SU-DHL-6 (cell line): ENCODE results near the gene RAP1B.

Experiments used
- H2AFZ ChIP-seq: fragments of 200-600 bp; sonication (generic); 2 replicates; pipeline ENCODE4 v1.6.1; 2014; ENCODE audit warnings: low read depth, mild to moderate bottlenecking, moderate library complexity, mixed read lengths, antibody characterized with exemption, low read length; ENCODE audit not compliant: severe bottlenecking
- H3F3A ChIP-seq: fragments of 200-600 bp; shearing (Covaris generic); 2 replicates; pipeline ENCODE4 v1.6.0; 2016; ENCODE audit warnings: antibody characterized with exemption, mild to moderate bottlenecking; ENCODE audit not compliant: insufficient read depth
- H3K27ac ChIP-seq: fragments of 200-600 bp; sonication (generic); 2 replicates; pipeline ENCODE4 v1.5.1; 2016; ENCODE audit warnings: low read depth, mild to moderate bottlenecking, low read length, moderate library complexity, mixed read lengths
- H3K27me3 ChIP-seq: fragments of 200-600 bp; sonication (generic), shearing (Covaris generic); 2 replicates; pipeline ENCODE4 v1.6.0; 2014; ENCODE audit warnings: mild to moderate bottlenecking, low read length
- H3K36me3 ChIP-seq: fragments of 200-600 bp; sonication (generic); 2 replicates; pipeline ENCODE4 v1.6.1; 2014; ENCODE audit warnings: mild to moderate bottlenecking, low read length, mixed read lengths
- H3K4me2 ChIP-seq: fragments of 300-600, 200-600 bp; shearing (Covaris generic), sonication (generic); 2 replicates; pipeline ENCODE4 v1.6.0; 2014; ENCODE audit warnings: low read length, low read depth, mild to moderate bottlenecking; ENCODE audit not compliant: poor library complexity, severe bottlenecking
- H3K4me3 ChIP-seq: fragments of 200-600 bp; sonication (generic); 2 replicates; pipeline ENCODE4 v1.5.1; 2014; ENCODE audit warnings: antibody characterized with exemption, low read length, mild to moderate bottlenecking, mixed read lengths; ENCODE audit not compliant: insufficient read depth, poor library complexity, severe bottlenecking
- H3K79me2 ChIP-seq: fragments of 200-600 bp; sonication (generic); 2 replicates; pipeline ENCODE4 v1.6.1; 2014; ENCODE audit warnings: mild to moderate bottlenecking, low read length, moderate library complexity; ENCODE audit not compliant: insufficient read depth
- H3K9ac ChIP-seq: fragments of 200-600 bp; sonication (generic); 2 replicates; pipeline ENCODE4 v1.7.0; 2014; ENCODE audit warnings: mild to moderate bottlenecking, low read length
- H3K9me2 ChIP-seq: fragments of 200-600 bp; sonication (generic); replicated peaks from 2 replicates; pipeline ENCODE4 v1.6.1; 2014; ENCODE audit warnings: low read length; ENCODE audit not compliant: insufficient read depth
- H3K9me3 ChIP-seq: fragments of 200-600 bp; sonication (generic); 2 replicates; pipeline ENCODE4 v1.6.1; 2014; ENCODE audit warnings: low read length, mixed read lengths; ENCODE audit not compliant: insufficient read depth
- H4K20me1 ChIP-seq: fragments of 200-600 bp; sonication (generic); 2 replicates; pipeline ENCODE4 v1.6.1; 2014; ENCODE audit warnings: low read depth, mild to moderate bottlenecking, antibody characterized with exemption, low read length, moderate library complexity, mixed read lengths
- CTCF ChIP-seq: fragments of 200-600 bp; sonication (generic); IDR thresholded peaks from one replicate; pipeline ENCODE4 v1.5.1; 2017; ENCODE audit warnings: antibody characterized with exemption, mild to moderate bottlenecking, low read length, moderate library complexity; ENCODE audit not compliant: insufficient read depth, poor library complexity, severe bottlenecking
- EZH2phosphoT487 ChIP-seq: fragments of 200-600 bp; sonication (generic), shearing (Covaris generic); conservative IDR thresholded peaks from 2 replicates; pipeline ENCODE4 v1.6.1; 2018; ENCODE audit warnings: mild to moderate bottlenecking, antibody characterized with exemption, low read length, moderate library complexity, mixed read lengths

The RAP1B gene

DNA sequence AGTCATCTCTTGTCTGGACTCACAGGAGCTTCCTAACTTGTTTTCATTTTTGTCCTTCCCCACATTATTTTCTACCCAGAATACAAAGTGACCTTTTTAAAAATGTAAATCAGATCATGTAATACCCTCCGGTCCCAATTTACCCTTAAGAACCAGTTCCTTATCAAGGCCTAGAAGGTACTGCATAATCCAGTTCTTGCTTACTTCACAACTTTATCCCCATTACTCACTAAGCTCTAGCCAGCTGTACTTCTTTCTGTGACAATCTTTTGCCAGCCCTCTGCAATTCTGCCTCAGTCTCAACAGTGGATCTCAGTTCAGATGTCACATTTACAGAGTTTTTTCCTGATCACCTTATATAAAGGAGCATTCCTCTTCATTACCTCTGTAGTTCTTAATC, 11.6 kb downstream of the RAP1B start:
- H3K4me2 ChIP-seq: peak overlapping the region; percentile 17
- H3K79me2 ChIP-seq: peaks cover 100% of the 10 kb centered on the region
- no peak overlapping the region for H3K27ac ChIP-seq
- no peaks in the 10 kb centered on the region for H3K9me3 ChIP-seq
- H3K9me2 ChIP-seq: no peaks in the 10 kb centered on the region
- H3K36me3 ChIP-seq: peaks cover 15% of the 10 kb centered on the region
- H3K9ac ChIP-seq: no peak overlapping the region
- TF ChIP-seq EZH2phosphoT487 (no peak), CTCF (no peak)
- no peak overlapping the region for H3K4me3 ChIP-seq
- H4K20me1 ChIP-seq: peaks cover 27% of the 10 kb centered on the region
- peaks cover 3% of the 10 kb centered on the region for H3F3A ChIP-seq
- H2AFZ ChIP-seq: no peak overlapping the region
- no peaks in the 10 kb centered on the region for H3K27me3 ChIP-seq

DNA sequence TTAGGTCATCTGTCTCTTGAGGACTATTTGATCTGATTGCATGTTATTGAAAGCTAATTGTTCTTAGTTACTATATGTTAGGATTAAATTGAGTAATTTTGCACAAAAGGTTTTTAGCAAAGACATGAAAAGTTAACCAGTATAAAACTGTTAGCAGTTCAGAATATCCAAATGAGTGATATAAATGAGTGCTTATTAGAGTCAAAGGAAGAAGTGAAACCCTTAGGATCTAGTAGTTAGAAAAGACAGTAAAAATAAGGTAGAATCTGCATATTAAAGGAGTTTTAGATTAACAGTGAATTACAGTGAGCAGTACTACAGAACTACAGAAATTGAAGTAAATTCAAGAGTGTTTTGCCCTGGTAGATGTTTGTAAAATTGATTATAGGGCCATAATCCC, 12.4 kb downstream of the RAP1B start:
- no peaks in the 10 kb centered on the region for H3K9me3 ChIP-seq
- no peak overlapping the region for H2AFZ ChIP-seq
- H3K9ac ChIP-seq: no peak overlapping the region
- H3K9me2 ChIP-seq: no peaks in the 10 kb centered on the region
- H3K36me3 ChIP-seq: peaks cover 22% of the 10 kb centered on the region
- no peak overlapping the region for H3K4me3 ChIP-seq
- no peak for TF ChIP-seq CTCF
- TF ChIP-seq EZH2phosphoT487: no peak
- peak overlapping the region; percentile 17 for H3K4me2 ChIP-seq
- H3K79me2 ChIP-seq: peaks cover 100% of the 10 kb centered on the region
- H4K20me1 ChIP-seq: peaks cover 24% of the 10 kb centered on the region
- no peak overlapping the region; the same call in 1 of the 2 replicates for H3K27ac ChIP-seq
- H3F3A ChIP-seq: peaks cover 2% of the 10 kb centered on the region; the same call in 1 of the 2 replicates
- no peaks in the 10 kb centered on the region for H3K27me3 ChIP-seq

DNA sequence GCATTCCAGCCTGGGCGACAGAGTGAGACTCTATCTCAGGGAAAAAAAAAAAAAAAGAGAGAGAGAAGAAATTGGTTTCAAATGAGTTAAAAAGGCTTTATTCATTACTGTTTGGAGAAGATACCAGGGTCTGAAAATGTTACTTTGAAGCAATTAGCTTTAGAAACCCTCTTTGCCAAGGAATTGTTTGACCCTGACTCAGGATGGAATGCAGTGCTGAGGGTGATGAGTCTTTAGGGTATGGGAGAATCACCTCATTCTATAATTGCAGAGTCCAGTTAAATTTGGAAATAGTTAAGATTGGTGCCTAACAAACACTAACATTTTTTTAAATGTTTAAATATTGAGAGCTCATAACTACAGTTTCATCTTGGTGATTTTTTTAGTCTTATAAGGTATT, 13.3 kb downstream of the RAP1B start:
- no peak overlapping the region for H3K4me3 ChIP-seq
- TF ChIP-seq EZH2phosphoT487 (no peak), CTCF (no peak)
- H3K27ac ChIP-seq: no peak overlapping the region
- H3K9ac ChIP-seq: no peak overlapping the region
- no peak overlapping the region for H3K4me2 ChIP-seq
- H2AFZ ChIP-seq: no peak overlapping the region
- peaks cover 26% of the 10 kb centered on the region for H4K20me1 ChIP-seq
- peaks cover 23% of the 10 kb centered on the region for H3K36me3 ChIP-seq
- no peaks in the 10 kb centered on the region for H3K27me3 ChIP-seq
- H3K79me2 ChIP-seq: peaks cover 100% of the 10 kb centered on the region
- H3F3A ChIP-seq: peaks cover 10% of the 10 kb centered on the region
- H3K9me2 ChIP-seq: no peaks in the 10 kb centered on the region
- H3K9me3 ChIP-seq: no peaks in the 10 kb centered on the region
